ENCODE data around the gene PLPPR3.

PLPPR3 gene

DNA sequence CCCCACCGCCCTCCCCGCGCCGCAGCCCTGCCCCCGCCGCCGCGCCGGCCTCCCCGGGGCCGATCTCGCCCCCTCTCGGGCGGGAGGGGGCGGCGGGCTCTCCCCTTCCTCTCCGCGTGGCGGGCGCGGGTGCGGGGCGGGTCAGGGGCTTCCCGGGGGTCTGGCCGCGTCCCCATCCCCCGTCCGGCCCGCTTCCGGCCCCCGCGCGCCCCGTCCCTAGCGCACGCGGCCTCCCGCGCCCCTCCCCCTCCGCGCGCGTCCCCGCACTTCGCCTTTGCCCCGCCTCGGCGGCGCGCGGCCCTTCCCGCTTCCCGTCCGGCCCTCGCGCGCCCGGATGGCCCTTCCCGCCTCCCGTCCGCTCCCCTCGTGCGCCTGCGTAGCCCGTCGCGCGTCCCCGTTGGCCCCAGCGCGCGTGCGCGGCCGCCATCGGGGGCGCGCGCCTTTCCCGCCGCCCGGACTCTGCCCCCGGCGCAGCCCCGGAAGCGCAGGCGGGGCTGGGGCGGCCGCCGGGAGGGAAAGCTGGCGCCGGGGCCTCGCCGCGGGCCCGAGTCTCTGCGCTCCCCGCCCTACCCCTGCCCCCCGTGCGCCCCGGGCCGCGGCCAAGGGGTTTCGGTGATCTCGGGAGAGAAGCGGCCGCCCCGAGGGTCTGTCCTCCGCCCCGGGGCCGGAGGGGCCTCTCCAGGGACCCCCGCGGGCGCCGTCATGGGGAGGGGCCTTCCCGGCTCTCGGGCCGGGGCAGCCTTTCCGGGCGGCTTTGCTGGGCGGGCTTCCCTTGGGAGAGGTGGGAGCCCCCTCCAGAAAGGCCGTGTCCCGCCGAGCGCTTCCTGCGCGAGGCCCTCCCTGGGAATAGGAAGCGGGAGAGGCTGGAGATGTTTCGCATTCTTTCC lies 24.0 kb downstream of the PLPPR3 start (continued):
- TF ChIP-seq PPARA (CRISPR knock-in tag; IDR thresholded peaks at IDR 0.05; ENCODE audit: borderline replicate concordance) (0 out of 2 replicates have a peak, but pooled peaks have one; percentile 45), OSR1 (CRISPR knock-in tag; IDR thresholded peaks at IDR 0.05) (no peak), GLIS3 (CRISPR knock-in tag; IDR thresholded peaks at IDR 0.05) (no peak), TSHZ2 (CRISPR knock-in tag; IDR thresholded peaks at IDR 0.05) (peak; percentile 73), ESRRG (CRISPR knock-in tag; IDR thresholded peaks at IDR 0.05) (no peak), CSDC2 (CRISPR knock-in tag; IDR thresholded peaks at IDR 0.05) (peak; percentile 86; the same call in 1 of the 2 replicates), SNAI2 (CRISPR knock-in tag; IDR thresholded peaks at IDR 0.05) (peak; percentile 82; the same call in 1 of the 2 replicates), RARB (CRISPR knock-in tag; IDR thresholded peaks at IDR 0.05) (no peak), ZNF70 (CRISPR knock-in tag; IDR thresholded peaks at IDR 0.05) (no peak), ZFP3 (CRISPR knock-in tag; IDR thresholded peaks at IDR 0.05) (no peak), TCF4 (CRISPR knock-in tag; IDR thresholded peaks at IDR 0.05; ENCODE audit: borderline replicate concordance) (no peak)

DNA sequence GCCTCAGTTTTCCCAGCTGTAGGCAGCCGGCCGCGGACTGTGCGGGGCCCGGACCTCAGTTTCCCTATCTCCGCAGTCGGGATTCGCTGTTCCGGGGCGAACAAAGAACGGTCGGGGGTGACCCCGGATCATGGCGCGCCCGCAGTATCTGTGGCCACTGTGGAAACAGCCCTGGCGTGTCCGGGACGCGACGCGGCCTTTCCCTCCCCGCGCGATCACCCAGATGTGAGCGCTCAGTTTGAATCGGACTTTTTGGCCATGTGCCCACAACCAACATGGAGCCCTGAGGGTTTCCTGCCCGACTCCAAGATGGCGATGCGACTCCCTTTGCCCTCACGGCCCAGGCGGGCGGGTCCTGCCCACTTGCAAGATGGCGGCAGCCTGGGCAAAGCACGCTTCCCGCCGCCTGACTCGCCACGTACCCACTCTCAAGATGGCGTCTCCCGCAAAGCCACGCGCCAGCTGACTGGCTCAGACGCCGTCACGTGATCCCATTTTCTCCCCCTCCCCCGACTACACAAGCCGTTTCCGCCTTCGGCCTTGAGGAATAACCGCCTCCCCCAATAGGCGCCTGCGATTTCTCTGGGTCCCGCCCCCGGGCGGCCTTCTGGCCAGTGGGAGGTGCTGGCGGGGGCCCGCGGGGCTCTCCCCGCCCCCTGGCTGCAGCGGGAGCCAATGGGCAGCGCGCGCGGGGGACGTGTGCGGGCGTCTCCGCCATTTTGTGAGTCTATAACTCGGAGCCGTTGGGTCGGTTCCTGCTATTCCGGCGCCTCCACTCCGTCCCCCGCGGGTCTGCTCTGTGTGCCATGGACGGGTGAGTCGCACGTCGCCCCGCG lies 24.8 kb downstream of the PLPPR3 start, which contains the start of gene PTBP1:
TSS of gene PTBP1 (plus strand) at position 761 of the 836 bp plus-strand sequence. CDS start at position 807, 46 bp downstream.
- ATAC-seq, result peak; percentile 88
- TF ChIP-seq ARNTL (CRISPR knock-in tag; IDR thresholded peaks at IDR 0.05; ENCODE audit: borderline replicate concordance, low read depth) (peak; percentile 93), BACH2 (CRISPR knock-in tag; IDR thresholded peaks at IDR 0.05; ENCODE audit: borderline replicate concordance) (no peak), ZFP3 (CRISPR knock-in tag; IDR thresholded peaks at IDR 0.05) (peak; percentile 29; the same call in 1 of the 2 replicates), SNAI2 (CRISPR knock-in tag; IDR thresholded peaks at IDR 0.05) (peak; percentile 33; the same call in 1 of the 2 replicates), CSDC2 (CRISPR knock-in tag; IDR thresholded peaks at IDR 0.05) (peak; percentile 67; the same call in 1 of the 2 replicates), TSHZ2 (CRISPR knock-in tag; IDR thresholded peaks at IDR 0.05) (peak; percentile 96), ZNF70 (CRISPR knock-in tag; IDR thresholded peaks at IDR 0.05) (no peak)
- TF ChIP-seq, protein P1, sequence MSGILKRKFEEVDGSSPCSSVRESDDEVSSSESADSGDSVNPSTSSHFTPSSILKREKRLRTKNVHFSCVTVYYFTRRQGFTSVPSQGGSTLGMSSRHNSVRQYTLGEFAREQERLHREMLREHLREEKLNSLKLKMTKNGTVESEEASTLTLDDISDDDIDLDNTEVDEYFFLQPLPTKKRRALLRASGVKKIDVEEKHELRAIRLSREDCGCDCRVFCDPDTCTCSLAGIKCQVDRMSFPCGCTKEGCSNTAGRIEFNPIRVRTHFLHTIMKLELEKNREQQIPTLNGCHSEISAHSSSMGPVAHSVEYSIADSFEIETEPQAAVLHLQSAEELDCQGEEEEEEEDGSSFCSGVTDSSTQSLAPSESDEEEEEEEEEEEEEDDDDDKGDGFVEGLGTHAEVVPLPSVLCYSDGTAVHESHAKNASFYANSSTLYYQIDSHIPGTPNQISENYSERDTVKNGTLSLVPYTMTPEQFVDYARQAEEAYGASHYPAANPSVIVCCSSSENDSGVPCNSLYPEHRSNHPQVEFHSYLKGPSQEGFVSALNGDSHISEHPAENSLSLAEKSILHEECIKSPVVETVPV (CRISPR knock-in tag; IDR thresholded peaks at IDR 0.05), result no peak

DNA sequence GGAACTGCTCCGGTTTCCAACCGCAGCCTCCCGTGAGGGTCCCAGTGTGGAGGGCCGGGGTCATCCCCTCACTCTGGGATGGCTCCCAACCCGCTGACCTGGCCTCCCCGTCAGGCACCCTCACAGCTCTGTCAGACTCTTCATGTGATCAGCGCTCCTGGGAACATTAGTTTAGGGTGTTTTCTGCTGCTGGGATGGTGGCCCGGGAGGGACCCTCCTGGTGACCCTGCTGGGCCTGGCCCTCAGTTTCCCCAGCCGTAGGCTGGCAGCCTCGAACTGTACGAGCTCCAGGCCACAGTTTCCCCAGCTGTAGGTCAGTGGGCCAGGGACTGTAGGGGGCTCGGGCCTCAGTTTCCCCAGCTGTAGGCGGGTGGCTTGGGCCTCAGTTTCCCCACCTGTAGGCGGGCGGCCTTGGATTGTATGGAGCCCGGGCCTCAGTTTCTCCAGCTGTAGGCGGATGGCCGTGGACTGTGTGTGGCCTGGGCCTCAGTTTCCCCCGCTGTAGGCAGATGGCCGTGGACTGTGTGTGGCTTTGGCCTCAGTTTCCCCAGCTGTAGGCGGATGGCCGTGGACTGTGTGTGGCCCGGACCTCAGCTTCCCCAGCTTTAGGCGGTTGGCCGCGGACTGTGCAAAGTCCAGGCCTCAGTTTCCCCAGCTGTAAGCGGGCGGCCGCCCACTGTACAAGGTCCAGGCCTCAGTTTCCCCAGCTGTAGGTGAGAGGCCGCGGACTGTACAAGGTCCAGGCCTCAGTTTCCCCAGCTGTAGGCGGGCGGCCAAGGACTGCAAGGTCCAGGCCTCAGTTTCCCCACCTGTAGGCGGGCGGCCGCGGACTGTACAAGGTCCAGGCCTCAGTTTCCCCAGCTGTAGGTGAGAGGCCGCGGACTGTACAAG lies 25.8 kb downstream of the PLPPR3 start:
- no peak for ATAC-seq
- TF ChIP-seq POU6F1 (CRISPR knock-in tag; IDR thresholded peaks at IDR 0.05; ENCODE audit: borderline replicate concordance, low read depth) (no peak), ZNF565 (CRISPR knock-in tag; conservative IDR thresholded peaks at IDR 0.05; ENCODE audit: low read depth) (no peak), BACH2 (CRISPR knock-in tag; IDR thresholded peaks at IDR 0.05; ENCODE audit: borderline replicate concordance) (no peak), TOX (CRISPR knock-in tag; IDR thresholded peaks at IDR 0.05; ENCODE audit: borderline replicate concordance) (no peak), PATZ1 (CRISPR knock-in tag; IDR thresholded peaks at IDR 0.05; ENCODE audit: borderline replicate concordance) (no peak), ARNTL (CRISPR knock-in tag; IDR thresholded peaks at IDR 0.05; ENCODE audit: borderline replicate concordance, low read depth) (no peak), OSR1 (CRISPR knock-in tag; IDR thresholded peaks at IDR 0.05) (no peak), SNAI2 (CRISPR knock-in tag; IDR thresholded peaks at IDR 0.05) (no peak), RARB (CRISPR knock-in tag; IDR thresholded peaks at IDR 0.05) (no peak), TCF4 (CRISPR knock-in tag; IDR thresholded peaks at IDR 0.05; ENCODE audit: borderline replicate concordance) (no peak), ZFP3 (CRISPR knock-in tag; IDR thresholded peaks at IDR 0.05) (no peak)
- TF ChIP-seq, protein P1 (CRISPR knock-in tag; IDR thresholded peaks at IDR 0.05), result no peak

Data from SK-N-SH treated with all-trans-retinoic acid at 6 μM for 48 hours (cell line).